ENCODE measurements around the gene ADARB2. TPM values are rescaled to one million over a fixed set of nuclear protein-coding genes. Genes with fewer than 3 reads are reported as not detected.

Gene ADARB2
- total RNA-seq, 4 donors from 2014 or later, result 0.80 to 4.9 (median 2.3) TPM

DNA sequence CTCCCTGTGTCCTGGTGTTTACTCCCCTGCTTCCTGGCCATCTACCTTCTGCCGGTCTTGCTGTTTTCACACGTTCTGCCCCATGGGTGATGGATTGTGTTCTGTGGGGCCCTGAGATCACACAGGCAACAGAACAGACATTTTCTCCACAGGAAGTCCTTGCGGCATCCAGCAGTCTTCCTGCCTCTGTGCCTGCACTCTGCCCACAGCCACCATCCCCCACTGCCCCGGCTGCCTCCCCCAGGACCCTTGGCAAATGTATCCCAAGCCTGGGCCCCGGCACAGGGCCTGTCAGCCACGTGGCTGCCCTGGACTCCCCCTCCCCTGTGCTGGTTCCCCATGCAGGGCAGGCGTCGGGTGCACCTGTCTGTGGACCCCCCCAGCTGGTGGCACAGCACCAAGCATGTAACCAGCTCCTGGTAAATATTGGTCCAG is 497.0 kb downstream of the ADARB2 start:
- no peak overlapping the region for H3K27ac ChIP-seq
- H3K4me3 ChIP-seq, result no peak overlapping the region
- WGBS, 2 donors (ENCODE audit: low coverage in 1 of 2), result 0 to 30% methylated on average over 1 to 4 of the region's 8 CpGs
- TF ChIP-seq EP300 (IDR thresholded peaks at IDR 0.05; ENCODE audit: low read depth), result no peak
- TF ChIP-seq, protein P1, sequence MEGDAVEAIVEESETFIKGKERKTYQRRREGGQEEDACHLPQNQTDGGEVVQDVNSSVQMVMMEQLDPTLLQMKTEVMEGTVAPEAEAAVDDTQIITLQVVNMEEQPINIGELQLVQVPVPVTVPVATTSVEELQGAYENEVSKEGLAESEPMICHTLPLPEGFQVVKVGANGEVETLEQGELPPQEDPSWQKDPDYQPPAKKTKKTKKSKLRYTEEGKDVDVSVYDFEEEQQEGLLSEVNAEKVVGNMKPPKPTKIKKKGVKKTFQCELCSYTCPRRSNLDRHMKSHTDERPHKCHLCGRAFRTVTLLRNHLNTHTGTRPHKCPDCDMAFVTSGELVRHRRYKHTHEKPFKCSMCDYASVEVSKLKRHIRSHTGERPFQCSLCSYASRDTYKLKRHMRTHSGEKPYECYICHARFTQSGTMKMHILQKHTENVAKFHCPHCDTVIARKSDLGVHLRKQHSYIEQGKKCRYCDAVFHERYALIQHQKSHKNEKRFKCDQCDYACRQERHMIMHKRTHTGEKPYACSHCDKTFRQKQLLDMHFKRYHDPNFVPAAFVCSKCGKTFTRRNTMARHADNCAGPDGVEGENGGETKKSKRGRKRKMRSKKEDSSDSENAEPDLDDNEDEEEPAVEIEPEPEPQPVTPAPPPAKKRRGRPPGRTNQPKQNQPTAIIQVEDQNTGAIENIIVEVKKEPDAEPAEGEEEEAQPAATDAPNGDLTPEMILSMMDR (IDR thresholded peaks at IDR 0.05), result no peak
- no peak for TF ChIP-seq POLR2AphosphoS5 (IDR thresholded peaks at IDR 0.05)
- no peak for TF ChIP-seq POLR2A (IDR thresholded peaks at IDR 0.05)
- peaks cover 16% of the 10 kb centered on the region for H3K27me3 ChIP-seq
- in situ Hi-C loops (cut with MboI; ENCODE audit: low pct_ligation_motif_present in 1 of 4, low pct_unique_long_range_greater_than_20kb in 1 of 4, low sequenced_read_pairs in 3 of 4), result no loop called here
- H3K36me3 ChIP-seq, result no peaks in the 10 kb centered on the region
- peak; percentile 12 for DNase-seq
- H3K4me1 ChIP-seq, result no peaks in the 10 kb centered on the region
- intact Hi-C loops (cut with DNase I; ENCODE audit: low total_unique reads), result no loop called here
- H3K9me3 ChIP-seq, result no peaks in the 10 kb centered on the region

DNA sequence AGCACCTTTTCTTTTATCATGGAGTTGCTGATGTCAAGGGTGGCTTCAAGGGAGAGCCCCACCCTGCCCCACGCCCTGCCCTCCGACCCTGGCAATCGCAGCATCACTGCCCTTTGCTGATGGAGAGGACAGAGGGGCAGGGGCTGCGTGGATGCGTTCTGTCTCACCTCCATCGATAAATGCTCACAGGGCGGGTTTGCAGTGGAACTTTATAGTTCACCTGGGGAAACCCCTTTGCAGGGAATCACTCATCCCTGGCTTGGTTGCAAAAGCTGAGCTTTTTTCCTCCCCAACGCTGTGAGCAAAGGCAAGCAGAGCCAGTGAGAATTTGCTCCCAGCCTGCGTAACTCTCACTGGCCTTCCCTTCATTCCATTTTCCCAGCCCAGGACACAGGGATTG is 504.3 kb downstream of the ADARB2 start:
- no peaks in the 10 kb centered on the region for H3K36me3 ChIP-seq
- no peak overlapping the region for H3K27ac ChIP-seq
- H3K9me3 ChIP-seq, result no peaks in the 10 kb centered on the region
- TF ChIP-seq POLR2AphosphoS5 (IDR thresholded peaks at IDR 0.05), result no peak
- no peak for TF ChIP-seq EP300 (IDR thresholded peaks at IDR 0.05; ENCODE audit: low read depth)
- TF ChIP-seq, protein P1 (IDR thresholded peaks at IDR 0.05), result no peak
- TF ChIP-seq POLR2A (IDR thresholded peaks at IDR 0.05), result no peak
- no peaks in the 10 kb centered on the region for H3K27me3 ChIP-seq
- no peak overlapping the region for H3K4me3 ChIP-seq
- WGBS, 2 donors (ENCODE audit: low coverage in 1 of 2), result 87% methylated on average over 9 of the region's 9 CpGs; no CpG with 5 or more reads in 1 of the 2 donors
- intact Hi-C loops (cut with DNase I; ENCODE audit: low total_unique reads), result loop anchor here (5.0 kb wide), 1 partner anchor 941 kb away; no protein-coding TSS in a partner anchor
- in situ Hi-C loops (cut with MboI; ENCODE audit: low pct_ligation_motif_present in 1 of 4, low pct_unique_long_range_greater_than_20kb in 1 of 4, low sequenced_read_pairs in 3 of 4), result no loop called here
- no peaks in the 10 kb centered on the region for H3K4me1 ChIP-seq
- no peak for DNase-seq

DNA sequence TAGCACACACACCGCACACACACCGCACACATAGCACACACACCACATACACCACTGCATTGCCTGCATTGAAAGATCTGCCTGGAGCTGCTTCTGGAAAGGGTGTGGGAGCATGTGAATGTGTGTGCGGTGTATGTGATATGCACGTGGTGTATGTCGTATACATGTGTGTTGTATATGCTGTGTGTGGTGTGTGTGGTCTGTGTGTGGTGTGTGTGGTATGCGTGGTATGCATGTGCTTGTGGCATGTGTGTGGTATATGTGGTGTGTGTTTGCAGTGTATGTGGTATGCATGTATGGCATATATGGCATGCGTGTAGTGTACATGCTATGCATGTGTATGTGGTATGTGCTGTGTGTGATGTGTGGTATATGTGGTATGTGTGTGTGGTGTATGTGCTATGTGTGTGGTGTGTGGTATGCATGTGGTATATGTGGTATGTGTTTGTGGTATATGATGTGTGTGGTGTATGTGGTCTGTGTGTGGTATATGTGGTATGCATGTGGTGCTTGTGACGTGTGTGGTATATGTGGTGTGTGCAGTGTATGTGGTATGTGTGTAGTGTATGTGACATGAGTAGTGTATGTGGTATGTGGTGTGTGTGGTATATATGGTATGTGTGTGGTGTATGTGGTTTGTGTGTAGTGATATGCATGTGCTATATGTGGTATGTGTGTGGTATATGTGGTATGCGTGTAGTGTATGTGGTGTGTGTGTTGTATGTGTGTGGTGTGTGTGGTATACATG is 505.0 kb downstream of the ADARB2 start:
- Histone ChIP-seq H3K27me3 (no peaks in the 10 kb centered on the region), H3K36me3 (no peaks in the 10 kb centered on the region), H3K4me1 (no peaks in the 10 kb centered on the region), H3K4me3 (no peak overlapping the region), H3K9me3 (no peaks in the 10 kb centered on the region), H3K27ac (no peak overlapping the region)
- TF ChIP-seq POLR2A (IDR thresholded peaks at IDR 0.05) (no peak), POLR2AphosphoS5 (IDR thresholded peaks at IDR 0.05) (no peak), EP300 (IDR thresholded peaks at IDR 0.05; ENCODE audit: low read depth) (no peak)
- TF ChIP-seq, protein P1 (IDR thresholded peaks at IDR 0.05), result no peak
- DNase-seq, result no peak
- in situ Hi-C loops (cut with MboI; ENCODE audit: low pct_ligation_motif_present in 1 of 4, low pct_unique_long_range_greater_than_20kb in 1 of 4, low sequenced_read_pairs in 3 of 4) (no loop called here), intact Hi-C loops (cut with DNase I; ENCODE audit: low total_unique reads) (loop anchor here (5.0 kb wide), 1 partner anchor 940 kb away; no protein-coding TSS in a partner anchor)
- 93 to 96% methylated on average over 4 to 9 of the region's 9 CpGs for WGBS, 2 donors (ENCODE audit: low coverage in 1 of 2)

DNA sequence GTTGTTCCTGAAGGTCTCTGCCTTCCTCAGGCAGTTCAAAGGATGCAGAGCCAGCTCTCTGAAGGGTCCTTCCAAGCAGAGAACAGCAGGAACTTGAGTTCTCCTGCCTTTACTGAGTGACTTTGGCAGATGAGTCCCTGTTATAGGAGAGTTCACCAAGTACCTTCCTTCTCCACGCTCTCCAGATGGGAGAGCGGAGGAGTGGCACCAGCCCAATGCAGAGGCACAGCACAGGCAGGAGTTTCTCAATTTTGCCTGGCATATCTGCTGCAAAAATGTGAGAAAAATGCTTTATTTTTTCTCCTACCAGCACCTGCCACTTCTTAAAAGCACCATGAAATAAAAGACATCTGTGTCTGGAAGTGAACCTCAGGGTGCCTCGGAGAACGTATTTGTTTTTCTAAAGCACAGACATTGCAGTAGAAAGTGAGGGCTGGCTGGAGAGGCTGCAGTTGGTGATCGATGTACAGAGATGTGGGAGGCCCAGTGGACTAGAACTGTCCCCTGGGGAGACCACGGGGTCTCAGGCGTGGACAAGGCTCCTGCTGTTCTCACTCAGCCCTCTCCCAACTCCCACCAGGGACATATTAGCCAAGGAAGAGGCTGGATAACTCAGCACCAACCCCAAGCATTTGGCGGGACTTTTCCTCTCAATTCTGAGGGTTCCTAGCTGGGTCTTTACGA is 506.6 kb downstream of the ADARB2 start:
- WGBS, 2 donors (ENCODE audit: low coverage in 1 of 2), result 72 to 78% methylated on average over 3 to 9 of the region's 9 CpGs
- DNase-seq, result no peak
- Histone ChIP-seq H3K36me3 (no peaks in the 10 kb centered on the region), H3K9me3 (no peaks in the 10 kb centered on the region), H3K4me3 (no peak overlapping the region), H3K27ac (no peak overlapping the region), H3K4me1 (no peaks in the 10 kb centered on the region), H3K27me3 (no peaks in the 10 kb centered on the region)
- no peak for TF ChIP-seq POLR2AphosphoS5 (IDR thresholded peaks at IDR 0.05)
- in situ Hi-C loops (cut with MboI; ENCODE audit: low pct_ligation_motif_present in 1 of 4, low pct_unique_long_range_greater_than_20kb in 1 of 4, low sequenced_read_pairs in 3 of 4), result no loop called here
- intact Hi-C loops (cut with DNase I; ENCODE audit: low total_unique reads), result loop anchor here (5.0 kb wide), 1 partner anchor 938 kb away; no protein-coding TSS in a partner anchor
